Ovary (tissue), 9 donors: ENCODE data around the gene AGXT2. TPM values are rescaled to one million over a fixed set of nuclear protein-coding genes. Genes with fewer than 3 reads are reported as not detected.

Experiments
- DNase-seq, 5 donors: peaks; one replicate each; pipeline ENCODE4 v3.0.0-alpha.2; 2019 to 2020
- H3K27ac ChIP-seq, 2 donors: fragments of 200-600 bp; one replicate each; pipeline versions ENCODE4 v1.5.1 to v1.8.0; 2019 to 2022
- H3K27me3 ChIP-seq: fragments of 200-600 bp; one replicate; pipeline ENCODE4 v1.8.0; 2022
- H3K36me3 ChIP-seq: fragments of 200-600 bp; sonication (generic); one replicate; pipeline ENCODE4 v1.5.1; 2019
- H3K4me1 ChIP-seq: one replicate; pipeline ENCODE4 v1.8.1; 2013; ENCODE audit warnings: mild to moderate bottlenecking, moderate library complexity; ENCODE audit not compliant: insufficient read depth
- H3K4me3 ChIP-seq: fragments of 200-600 bp; sonication (generic); one replicate; pipeline ENCODE4 v1.5.1; 2017
- H3K9me3 ChIP-seq, 2 donors: fragments of 200-600 bp in 1 of 2; sonication (generic) in 1 of 2; one replicate each; pipeline versions ENCODE4 v1.5.1 to v1.8.1; 2013 to 2019; ENCODE audit warnings: mild to moderate bottlenecking in 1 of 2, moderate library complexity in 1 of 2
- EP300 ChIP-seq: sonication (generic); formaldehyde crosslinking; IDR thresholded peaks from one replicate; pipeline ENCODE4 v1.6.1; 2017; ENCODE audit warnings: antibody characterized with exemption
- POLR2A ChIP-seq: fragments of 450-650 bp; IDR thresholded peaks from one replicate; pipeline ENCODE4 v1.6.1; 2017; ENCODE audit warnings: antibody characterized with exemption, mild to moderate bottlenecking, moderate library complexity
- WGBS, 3 donors: extraction: QIAGEN DNeasy Blood & Tissue Kit in 1 of 3; methylation state at CpG; one replicate each; pipeline versions ENCODE4 v1.1.5 to v1.1.7; 2013 to 2017; 5-methylcytosine and 5-hydroxymethylcytosine counted together
- intact Hi-C, 4 donors: fragments of 100-400 bp; cut with DNase I; formaldehyde crosslinking; loops; one replicate each; pipeline versions ENCODE4 v1.11.0 to v1.15.1; 2022 to 2023
- polyA plus RNA-seq, 2 donors: library from polyadenylated mRNA; stranded (reverse); fragments of 200-250 nt in 1 of 2; fragments of 350-450 nt in 1 of 2; fragmentation: Illumina TruSeq in 1 of 2; extraction: RNeasy Lipid Tissue Mini Kit (QIAGEN cat#74804) in 1 of 2; gene quantifications; one replicate each; pipeline ENCODE4 v1.2.3, GENCODE V29; 2013 to 2014
- total RNA-seq, 7 donors: library from RNA; depleted of rRNA in 2 of 7; stranded (reverse); fragments of >200 nt in 2 of 7; fragmentation: NEBNext Ultra II Directional in 3 of 7; extraction: Animal tissue kit (Norgen Biotek cat#: 25700) in 3 of 7; gene quantifications; one replicate each; pipeline versions ENCODE4 v1.1.0 to v1.2.4, GENCODE V29; 2016 to 2023
- TF ChIP-seq, protein P1 (sequence below), 3 donors: fragments of 450-650 bp in 2 of 3; fragments of 200-600 bp in 1 of 3; IDR thresholded peaks; one replicate each; pipeline versions ENCODE4 v1.5.1 to v1.8.0; 2016 to 2022; ENCODE audit warnings: antibody characterized with exemption in 3 of 3, mild to moderate bottlenecking in 1 of 3
- donor health status: DM: no; HTN: no; CAD: no; lungs with moderate emphysema.
- donor health status: DM: no; HTN: no; CAD: no.
- donor health status: Bipolar disorder and iron deficiency.
- donor health status: DM: yes; HTN: yes; CAD: no.
- donor health status: DM: no; HTN: no; CAD: no.
- donor health status: DM: yes; HTN: yes; CAD: no.

AGXT2 gene
- total and polyA plus RNA-seq, 9 donors: 0.10 to 0.15 TPM; not detected in 7

- Histone ChIP-seq H3K4me1 (no peaks in the 10 kb centered on the region), H3K27me3 (no peaks in the 10 kb centered on the region), H3K36me3 (no peaks in the 10 kb centered on the region), H3K4me3 (no peak overlapping the region), H3K9me3 (no peaks in the 10 kb centered on the region), H3K27ac (no peak overlapping the region)
- DNase-seq: no peak
- WGBS, 3 donors: 60 to 68% (median 63%) methylated on average over 6 of the region's 6 CpGs
- intact Hi-C loops: no loop called here
- no peak for TF ChIP-seq POLR2A
- no peak for TF ChIP-seq EP300
- TF ChIP-seq, protein P1, sequence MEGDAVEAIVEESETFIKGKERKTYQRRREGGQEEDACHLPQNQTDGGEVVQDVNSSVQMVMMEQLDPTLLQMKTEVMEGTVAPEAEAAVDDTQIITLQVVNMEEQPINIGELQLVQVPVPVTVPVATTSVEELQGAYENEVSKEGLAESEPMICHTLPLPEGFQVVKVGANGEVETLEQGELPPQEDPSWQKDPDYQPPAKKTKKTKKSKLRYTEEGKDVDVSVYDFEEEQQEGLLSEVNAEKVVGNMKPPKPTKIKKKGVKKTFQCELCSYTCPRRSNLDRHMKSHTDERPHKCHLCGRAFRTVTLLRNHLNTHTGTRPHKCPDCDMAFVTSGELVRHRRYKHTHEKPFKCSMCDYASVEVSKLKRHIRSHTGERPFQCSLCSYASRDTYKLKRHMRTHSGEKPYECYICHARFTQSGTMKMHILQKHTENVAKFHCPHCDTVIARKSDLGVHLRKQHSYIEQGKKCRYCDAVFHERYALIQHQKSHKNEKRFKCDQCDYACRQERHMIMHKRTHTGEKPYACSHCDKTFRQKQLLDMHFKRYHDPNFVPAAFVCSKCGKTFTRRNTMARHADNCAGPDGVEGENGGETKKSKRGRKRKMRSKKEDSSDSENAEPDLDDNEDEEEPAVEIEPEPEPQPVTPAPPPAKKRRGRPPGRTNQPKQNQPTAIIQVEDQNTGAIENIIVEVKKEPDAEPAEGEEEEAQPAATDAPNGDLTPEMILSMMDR (IDR thresholded peaks at IDR 0.05): no peak
Measured at GRCh38 chr5:34998058-34998789, 49.5 kb downstream of the AGXT2 start.

DNA sequence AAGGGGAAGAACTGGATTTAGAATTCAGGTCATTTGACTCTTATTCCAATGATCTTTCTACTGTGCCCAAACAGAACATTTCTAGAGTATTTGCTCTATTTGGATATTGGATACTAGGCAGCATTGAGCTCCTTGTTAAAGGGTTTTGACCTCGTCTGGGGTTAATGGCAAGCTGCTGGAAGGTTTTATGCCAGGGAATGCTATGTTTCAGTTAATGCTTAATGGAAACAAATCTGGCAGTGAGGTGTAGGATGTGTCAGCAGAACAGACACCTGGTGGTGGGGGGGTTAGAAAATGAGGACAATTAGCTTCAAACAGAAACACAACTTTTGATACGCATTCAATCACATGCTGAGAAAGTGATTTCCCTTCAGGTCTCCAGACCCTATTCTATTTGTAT lies 51.5 kb downstream of the AGXT2 start:
- Histone ChIP-seq H3K4me1 (no peaks in the 10 kb centered on the region), H3K27me3 (no peaks in the 10 kb centered on the region), H3K9me3 (no peaks in the 10 kb centered on the region), H3K36me3 (no peaks in the 10 kb centered on the region), H3K27ac (no peak overlapping the region), H3K4me3 (no peak overlapping the region)
- no peak for DNase-seq
- 80 to 89% (median 85%) methylated on average over 2 of the region's 2 CpGs for WGBS, 3 donors
- TF ChIP-seq, protein P1 (IDR thresholded peaks at IDR 0.05): no peak
- TF ChIP-seq EP300 (no peak), POLR2A (no peak)
- intact Hi-C loops: no loop called here

GRCh38 chr5:34993951-34994350 lies 53.8 kb downstream of the AGXT2 start:
- intact Hi-C loops: no loop called here

GRCh38 chr5:34991486-34992238 lies 56.1 kb downstream of the AGXT2 start:
- Histone ChIP-seq H3K27me3 (no peaks in the 10 kb centered on the region), H3K4me3 (no peak overlapping the region), H3K27ac (no peak overlapping the region), H3K4me1 (no peaks in the 10 kb centered on the region), H3K36me3 (no peaks in the 10 kb centered on the region), H3K9me3 (no peaks in the 10 kb centered on the region)
- TF ChIP-seq POLR2A (no peak), EP300 (no peak)
- TF ChIP-seq, protein P1 (IDR thresholded peaks at IDR 0.05): no peak
- intact Hi-C loops: no loop called here
- DNase-seq: no peak
- WGBS, 3 donors: 33 to 46% (median 39%) methylated on average over 2 of the region's 2 CpGs

More at GRCh38 chr5:34993951-34994350, 53.8 kb downstream of the AGXT2 start:
- 82 to 94% (median 84%) methylated on average over 8 of the region's 8 CpGs for WGBS, 3 donors
- H3K4me1 ChIP-seq: no peaks in the 10 kb centered on the region
- TF ChIP-seq EP300: no peak
- TF ChIP-seq, protein P1 (IDR thresholded peaks at IDR 0.05): no peak
- TF ChIP-seq POLR2A: no peak
- no peak overlapping the region for H3K4me3 ChIP-seq
- DNase-seq: no peak
- no peaks in the 10 kb centered on the region for H3K36me3 ChIP-seq
- H3K27me3 ChIP-seq: no peaks in the 10 kb centered on the region
- H3K9me3 ChIP-seq: no peaks in the 10 kb centered on the region
- H3K27ac ChIP-seq: no peak overlapping the region
